PC-9 (cell line): ENCODE data around the gene NTM. TPM values are rescaled to one million over a fixed set of nuclear protein-coding genes. Genes with fewer than 3 reads are reported as not detected.

ENCODE experiments used
- BruUV-seq: library from RNA; stranded (reverse); fragments of 400-500 nt; replicated peaks from 2 replicates; lab custom pipeline; 2021; lab: Mats Ljungman, UMichigan
- CTCF ChIA-PET: fragments of 300-600 bp; sonication (Branson Sonifier 250); formaldehyde crosslinking; loops from one replicate; lab custom pipeline; 2022; ENCODE audit warnings: antibody characterized with exemption; lab: Charles Lee
- POLR2A ChIA-PET: fragments of 300-600 bp; sonication (Branson Sonifier 250); formaldehyde crosslinking; loops from one replicate; lab custom pipeline; 2022; ENCODE audit warnings: antibody characterized with exemption; ENCODE audit not compliant: unreplicated experiment; lab: Charles Lee
- DNase-seq, 2 experiments: peaks; one replicate each; pipeline versions ENCODE4 v3.0.0 to v3.0.0-alpha.2; 2015 to 2022; ENCODE audit warnings: mixed read lengths in 1 of 2
- H2AFZ ChIP-seq: fragments of 200-600 bp; sonication (generic); 2 replicates; pipeline ENCODE4 v1.8.1; 2017; ENCODE audit warnings: antibody characterized with exemption
- H3F3A ChIP-seq: fragments of 200-600 bp; sonication (generic); 2 replicates; pipeline ENCODE4 v1.8.1; 2017; ENCODE audit warnings: antibody characterized with exemption, mild to moderate bottlenecking, low read depth; ENCODE audit not compliant: insufficient read depth
- H3K27ac ChIP-seq: fragments of 200-600 bp; sonication (generic); 2 replicates; pipeline ENCODE4 v1.6.1; 2016; ENCODE audit warnings: mixed run types
- H3K27me3 ChIP-seq: fragments of 200-600 bp; sonication (generic); 2 replicates; pipeline ENCODE4 v1.6.1; 2016; ENCODE audit warnings: low read depth, mixed run types; ENCODE audit not compliant: insufficient read depth
- H3K36me3 ChIP-seq: fragments of 200-600 bp; sonication (generic); 2 replicates; pipeline ENCODE4 v1.6.1; 2016; ENCODE audit warnings: low read depth, mixed run types
- H3K4me1 ChIP-seq: fragments of 200-600 bp; sonication (generic); replicated peaks from 2 replicates; pipeline ENCODE4 v1.6.1; 2016; ENCODE audit warnings: mixed run types; ENCODE audit not compliant: insufficient read depth
- H3K4me2 ChIP-seq: fragments of 200-600 bp; sonication (generic); 2 replicates; pipeline ENCODE4 v1.6.1; 2017; ENCODE audit warnings: mixed run types
- H3K4me3 ChIP-seq: fragments of 200-600 bp; sonication (generic); 2 replicates; pipeline ENCODE4 v1.6.1; 2016; ENCODE audit warnings: mixed run types
- H3K79me2 ChIP-seq: fragments of 200-600 bp; sonication (generic); 2 replicates; pipeline ENCODE4 v1.6.1; 2017; ENCODE audit warnings: low read depth, mixed run types
- H3K9me2 ChIP-seq: fragments of 200-600 bp; sonication (generic); 2 replicates; pipeline ENCODE4 v1.8.1; 2017; ENCODE audit warnings: mild to moderate bottlenecking; ENCODE audit not compliant: insufficient read depth
- H3K9me3 ChIP-seq: fragments of 200-600 bp; sonication (generic); 2 replicates; pipeline ENCODE4 v1.8.1; 2016; ENCODE audit warnings: low read depth; ENCODE audit not compliant: insufficient read depth
- H4K20me1 ChIP-seq: fragments of 200-600 bp; sonication (generic); 2 replicates; pipeline ENCODE4 v1.8.1; 2017; ENCODE audit not compliant: insufficient read depth
- EZH2 ChIP-seq: fragments of 200-600 bp; sonication (generic); IDR thresholded peaks from 2 replicates; pipeline ENCODE4 v1.8.0; 2017; ENCODE audit warnings: antibody characterized with exemption, low read depth
- intact Hi-C: fragments of 100-400 bp; cut with micrococcal nuclease; formaldehyde crosslinking; loops from one replicate; pipeline ENCODE4 v1.10.0; 2022; ENCODE audit not compliant: unreplicated experiment
- total RNA-seq: library from RNA; stranded (reverse); gene quantifications from 2 replicates; pipeline ENCODE4 v1.2.3, GENCODE V29; 2021
- TF ChIP-seq, protein P1 (sequence below): fragments of 200-600 bp; sonication (generic); conservative IDR thresholded peaks from 2 replicates; pipeline ENCODE4 v1.6.1; 2017; ENCODE audit warnings: mixed run types, antibody characterized with exemption, mild to moderate bottlenecking, moderate library complexity

The NTM gene
- total RNA-seq, 1 experiment from 2014 or later: not detected

DNA sequence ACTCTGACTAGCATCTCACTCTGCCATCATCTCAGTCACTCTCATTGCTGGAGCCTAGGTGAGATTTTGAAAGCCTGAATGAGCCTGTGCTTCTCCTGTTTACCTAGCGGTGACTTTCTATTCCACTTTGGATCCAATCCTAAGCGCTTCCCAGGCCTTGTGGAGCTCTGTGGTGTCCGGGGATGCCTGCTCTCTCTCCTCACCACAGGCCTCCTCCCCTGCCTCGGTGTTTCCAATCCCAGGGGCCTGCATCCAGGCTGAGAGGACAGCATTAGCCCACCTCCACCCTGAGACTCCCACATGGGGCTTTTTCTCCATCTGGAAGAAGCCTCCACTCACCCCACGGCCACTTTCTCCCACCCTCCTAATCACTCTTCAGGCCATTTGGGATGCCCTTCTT lies 380.3 kb downstream of the NTM start:
- H3K4me1 ChIP-seq: no peaks in the 10 kb centered on the region
- CTCF ChIA-PET: no interaction called here
- no peak overlapping the region for H3K4me3 ChIP-seq
- intact Hi-C loops: no loop called here
- H2AFZ ChIP-seq: no peak overlapping the region
- H3K4me2 ChIP-seq: no peak overlapping the region
- BruUV-seq: no TSS peak
- TF ChIP-seq, protein P1, sequence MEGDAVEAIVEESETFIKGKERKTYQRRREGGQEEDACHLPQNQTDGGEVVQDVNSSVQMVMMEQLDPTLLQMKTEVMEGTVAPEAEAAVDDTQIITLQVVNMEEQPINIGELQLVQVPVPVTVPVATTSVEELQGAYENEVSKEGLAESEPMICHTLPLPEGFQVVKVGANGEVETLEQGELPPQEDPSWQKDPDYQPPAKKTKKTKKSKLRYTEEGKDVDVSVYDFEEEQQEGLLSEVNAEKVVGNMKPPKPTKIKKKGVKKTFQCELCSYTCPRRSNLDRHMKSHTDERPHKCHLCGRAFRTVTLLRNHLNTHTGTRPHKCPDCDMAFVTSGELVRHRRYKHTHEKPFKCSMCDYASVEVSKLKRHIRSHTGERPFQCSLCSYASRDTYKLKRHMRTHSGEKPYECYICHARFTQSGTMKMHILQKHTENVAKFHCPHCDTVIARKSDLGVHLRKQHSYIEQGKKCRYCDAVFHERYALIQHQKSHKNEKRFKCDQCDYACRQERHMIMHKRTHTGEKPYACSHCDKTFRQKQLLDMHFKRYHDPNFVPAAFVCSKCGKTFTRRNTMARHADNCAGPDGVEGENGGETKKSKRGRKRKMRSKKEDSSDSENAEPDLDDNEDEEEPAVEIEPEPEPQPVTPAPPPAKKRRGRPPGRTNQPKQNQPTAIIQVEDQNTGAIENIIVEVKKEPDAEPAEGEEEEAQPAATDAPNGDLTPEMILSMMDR: no peak
- TF ChIP-seq EZH2: no peak
- no peaks in the 10 kb centered on the region; the same call in 1 of the 2 replicates for H3K27me3 ChIP-seq
- DNase-seq: no peak
- POLR2A ChIA-PET: no interaction called here
- no peaks in the 10 kb centered on the region for H3K9me3 ChIP-seq
- H4K20me1 ChIP-seq: no peaks in the 10 kb centered on the region
- no peak overlapping the region for H3K27ac ChIP-seq
- no peaks in the 10 kb centered on the region for H3F3A ChIP-seq
- H3K9me2 ChIP-seq: no peaks in the 10 kb centered on the region
- H3K79me2 ChIP-seq: no peaks in the 10 kb centered on the region
- H3K36me3 ChIP-seq: no peaks in the 10 kb centered on the region

DNA sequence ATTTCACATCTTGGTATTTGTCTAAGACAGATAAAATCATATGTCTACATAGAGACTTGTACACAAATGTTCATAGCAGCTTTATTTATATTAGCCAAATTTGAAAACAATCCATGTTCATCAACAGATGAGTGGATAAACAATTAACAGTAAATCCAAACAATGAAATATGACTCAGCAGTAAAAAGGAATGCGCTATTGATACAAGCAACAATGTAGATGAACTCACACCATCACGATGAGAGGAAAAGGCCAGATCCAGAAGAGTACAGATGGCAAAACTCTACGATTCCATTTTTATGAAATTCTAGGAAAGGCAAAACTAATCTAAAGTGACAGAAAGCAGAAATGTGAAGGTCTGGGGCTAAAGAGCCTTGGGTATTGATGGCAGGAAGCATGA lies 384.3 kb downstream of the NTM start:
- ChIA-PET POLR2A (no interaction called here), CTCF (no interaction called here)
- Histone ChIP-seq H3K27me3 (no peaks in the 10 kb centered on the region), H3K9me2 (no peaks in the 10 kb centered on the region), H3K4me1 (no peaks in the 10 kb centered on the region), H3K79me2 (no peaks in the 10 kb centered on the region), H3K9me3 (no peaks in the 10 kb centered on the region), H3F3A (no peaks in the 10 kb centered on the region), H2AFZ (no peak overlapping the region), H3K4me2 (no peak overlapping the region), H3K27ac (no peak overlapping the region), H3K4me3 (no peak overlapping the region), H3K36me3 (no peaks in the 10 kb centered on the region), H4K20me1 (no peaks in the 10 kb centered on the region)
- DNase-seq: no peak
- TF ChIP-seq, protein P1: no peak
- no peak for TF ChIP-seq EZH2
- intact Hi-C loops: no loop called here
- no TSS peak for BruUV-seq

DNA sequence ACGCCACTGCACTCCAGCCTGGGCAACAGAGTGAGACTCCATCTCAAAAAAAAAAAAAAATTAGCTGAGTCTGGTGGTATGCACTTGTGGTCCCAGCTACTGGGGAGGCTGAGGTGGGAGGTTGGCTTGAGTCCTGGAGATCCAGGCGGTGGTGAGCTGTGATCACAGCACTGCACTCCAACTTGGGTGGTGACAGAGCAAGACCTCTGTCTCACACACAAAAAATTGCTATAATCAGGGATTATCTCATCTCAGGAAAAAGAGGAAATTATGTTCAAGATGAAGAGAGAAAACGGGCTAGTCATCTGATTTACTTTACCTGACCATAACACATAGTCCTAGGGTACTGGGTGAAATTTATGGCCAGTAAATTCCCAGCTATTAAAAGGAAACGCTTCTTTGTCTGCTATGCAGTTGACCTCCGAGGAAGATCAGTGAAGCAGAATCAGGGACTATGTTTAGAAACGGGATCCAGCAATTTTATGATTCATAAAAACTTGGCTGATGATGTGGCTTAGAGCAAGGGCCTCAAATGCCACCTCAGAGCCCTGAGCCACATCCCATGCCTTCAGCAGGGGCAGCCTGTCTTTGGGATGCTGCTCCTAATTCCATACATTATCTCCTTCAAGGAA lies 386.2 kb downstream of the NTM start:
- no peaks in the 10 kb centered on the region for H3K79me2 ChIP-seq
- no TSS peak for BruUV-seq
- intact Hi-C loops: no loop called here
- no peak for DNase-seq
- no peak for TF ChIP-seq EZH2
- TF ChIP-seq, protein P1: no peak
- no peak overlapping the region for H3K4me3 ChIP-seq
- no peak overlapping the region for H3K4me2 ChIP-seq
- no peaks in the 10 kb centered on the region for H3F3A ChIP-seq
- no peak overlapping the region for H3K27ac ChIP-seq
- CTCF ChIA-PET: no interaction called here
- H3K9me3 ChIP-seq: no peaks in the 10 kb centered on the region
- no peaks in the 10 kb centered on the region for H3K36me3 ChIP-seq
- H2AFZ ChIP-seq: no peak overlapping the region
- H3K27me3 ChIP-seq: peaks cover 5% of the 10 kb centered on the region; the same call in 1 of the 2 replicates
- H3K9me2 ChIP-seq: no peaks in the 10 kb centered on the region
- no peaks in the 10 kb centered on the region for H3K4me1 ChIP-seq
- no peaks in the 10 kb centered on the region for H4K20me1 ChIP-seq
- POLR2A ChIA-PET: no interaction called here
